NCI-H2081 (cell line): Measurements from ENCODE around the gene ABCB10.
"Not testable (repeated sequence)": the region's sequence is repeated elsewhere in the genome, so short reads cannot be mapped to it uniquely, and the experiment has no call there.

ENCODE experiments used
- DNase-seq, 2 experiments: peaks; one replicate each; lab custom pipeline; 2025; lab: John Stamatoyannopoulos, UW

Gene ABCB10

GRCh38 chr1:229536982-229537381 is 21.5 kb downstream of the ABCB10 start:
- peak in 1 of 2 experiments; percentile 12 for DNase-seq

GRCh38 chr1:229535230-229535629 is 23.3 kb downstream of the ABCB10 start:
- no peak for DNase-seq

GRCh38 chr1:229531326-229531725 is 27.2 kb downstream of the ABCB10 start:
- no peak for DNase-seq

- no peak for DNase-seq
Measured at GRCh38 chr1:229529639-229530038, 28.9 kb downstream of the ABCB10 start.

- no peak for DNase-seq
Measured at GRCh38 chr1:229526695-229527094, 31.8 kb downstream of the ABCB10 start.

GRCh38 chr1:229523052-229523451 is 35.5 kb downstream of the ABCB10 start:
- DNase-seq = no peak

GRCh38 chr1:229514578-229515275 is 43.8 kb downstream of the ABCB10 start:
- DNase-seq = peak; percentile 72

- DNase-seq = not testable (repeated sequence)
Measured at GRCh38 chr1:229511625-229512024, 46.9 kb downstream of the ABCB10 start.

- not testable (repeated sequence) for DNase-seq
Measured at GRCh38 chr1:229511201-229511600, 47.3 kb downstream of the ABCB10 start.

- DNase-seq = peak in 1 of 2 experiments; percentile 35
Measured at GRCh38 chr1:229509576-229509975, 48.9 kb downstream of the ABCB10 start.

- no peak for DNase-seq
Measured at GRCh38 chr1:229508823-229509337, 49.6 kb downstream of the ABCB10 start.

- peak; percentile 99 for DNase-seq
Measured at GRCh38 chr1:229507951-229508822, 50.3 kb downstream of the ABCB10 start, which contains the start of gene NUP133. Gene NUP133 (minus strand): TSS chr1:229508341. CDS start chr1:229508249, 92 bp downstream.

GRCh38 chr1:229507502-229507901 is 51.0 kb downstream of the ABCB10 start:
- DNase-seq = no peak

GRCh38 chr1:229506633-229507032 is 51.9 kb downstream of the ABCB10 start:
- no peak for DNase-seq

- no peak for DNase-seq
Measured at GRCh38 chr1:229495782-229496181, 62.7 kb downstream of the ABCB10 start.

GRCh38 chr1:229487181-229487580 is 71.3 kb downstream of the ABCB10 start:
- no peak for DNase-seq

GRCh38 chr1:229485318-229485717 is 73.2 kb downstream of the ABCB10 start:
- DNase-seq = no peak

GRCh38 chr1:229482511-229482910 is 76.0 kb downstream of the ABCB10 start:
- no peak for DNase-seq

GRCh38 chr1:229480495-229480894 is 78.0 kb downstream of the ABCB10 start:
- no peak for DNase-seq

GRCh38 chr1:229479660-229480399 is 78.7 kb downstream of the ABCB10 start:
- DNase-seq = no peak

- DNase-seq = no peak
Measured at GRCh38 chr1:229478852-229479251, 79.7 kb downstream of the ABCB10 start.

- DNase-seq = not testable (repeated sequence)
Measured at GRCh38 chr1:229475859-229476258, 82.6 kb downstream of the ABCB10 start.
